ENCODE results near the gene FRAS1. TPM values are rescaled to one million over a fixed set of nuclear protein-coding genes. Genes with fewer than 3 reads are reported as not detected.
"Not testable (repeated sequence)": the region's sequence is repeated elsewhere in the genome, so short reads cannot be mapped to it uniquely, and the experiment has no call there.

FRAS1 gene
- total RNA-seq, 4 donors from 2014 or later: 3.1 to 11.4 (median 6.7) TPM

DNA sequence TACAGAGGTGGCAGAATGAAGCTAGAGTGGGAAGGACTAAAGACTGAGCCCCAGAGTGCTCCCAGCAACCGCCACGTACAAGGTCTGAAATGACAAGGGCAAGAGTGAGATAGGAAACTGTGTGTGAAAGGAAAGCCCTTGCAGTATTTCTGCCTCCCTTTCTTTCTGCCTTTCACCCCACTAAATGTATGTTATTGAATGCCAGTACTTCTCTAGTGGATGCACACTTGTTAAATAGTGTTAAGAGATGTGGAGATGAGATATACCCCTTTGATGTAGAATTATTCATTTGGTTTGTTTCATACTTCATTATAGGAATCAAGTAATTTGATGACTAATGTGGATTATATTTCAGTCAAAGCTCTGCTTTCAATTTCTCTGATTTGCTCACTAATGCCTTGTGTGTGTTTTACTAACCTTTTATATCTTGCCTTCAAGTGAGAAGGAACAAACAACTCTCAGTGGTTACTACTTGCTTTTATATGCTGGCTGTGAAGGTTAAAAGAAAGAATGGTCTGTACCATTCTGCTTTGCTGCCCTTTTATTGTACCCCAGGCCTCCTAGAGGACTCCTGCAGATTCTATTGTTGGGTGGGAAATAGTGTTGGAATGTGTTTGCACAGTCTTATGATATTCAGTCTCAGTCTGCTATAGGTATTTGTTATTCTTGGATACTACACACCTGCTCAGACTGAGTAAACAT is 486.5 kb downstream of the FRAS1 start:
- Histone ChIP-seq H3K27ac (no peak overlapping the region), H3K27me3 (no peaks in the 10 kb centered on the region), H3K4me3 (no peak overlapping the region), H3K9me3 (no peaks in the 10 kb centered on the region), H3K4me1 (no peaks in the 10 kb centered on the region), H3K36me3 (peaks cover 0 to 8% (median 0%) of the 10 kb centered on the region in 3 donors)
- TF ChIP-seq POLR2A (IDR thresholded peaks at IDR 0.05): no peak
- TF ChIP-seq, protein P1, sequence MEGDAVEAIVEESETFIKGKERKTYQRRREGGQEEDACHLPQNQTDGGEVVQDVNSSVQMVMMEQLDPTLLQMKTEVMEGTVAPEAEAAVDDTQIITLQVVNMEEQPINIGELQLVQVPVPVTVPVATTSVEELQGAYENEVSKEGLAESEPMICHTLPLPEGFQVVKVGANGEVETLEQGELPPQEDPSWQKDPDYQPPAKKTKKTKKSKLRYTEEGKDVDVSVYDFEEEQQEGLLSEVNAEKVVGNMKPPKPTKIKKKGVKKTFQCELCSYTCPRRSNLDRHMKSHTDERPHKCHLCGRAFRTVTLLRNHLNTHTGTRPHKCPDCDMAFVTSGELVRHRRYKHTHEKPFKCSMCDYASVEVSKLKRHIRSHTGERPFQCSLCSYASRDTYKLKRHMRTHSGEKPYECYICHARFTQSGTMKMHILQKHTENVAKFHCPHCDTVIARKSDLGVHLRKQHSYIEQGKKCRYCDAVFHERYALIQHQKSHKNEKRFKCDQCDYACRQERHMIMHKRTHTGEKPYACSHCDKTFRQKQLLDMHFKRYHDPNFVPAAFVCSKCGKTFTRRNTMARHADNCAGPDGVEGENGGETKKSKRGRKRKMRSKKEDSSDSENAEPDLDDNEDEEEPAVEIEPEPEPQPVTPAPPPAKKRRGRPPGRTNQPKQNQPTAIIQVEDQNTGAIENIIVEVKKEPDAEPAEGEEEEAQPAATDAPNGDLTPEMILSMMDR (IDR thresholded peaks at IDR 0.05): no peak
- no peak for DNase-seq
- WGBS, 2 donors: 87 to 92% methylated on average over 2 of the region's 2 CpGs
- intact Hi-C loops (cut with DNase I): no loop called here

DNA sequence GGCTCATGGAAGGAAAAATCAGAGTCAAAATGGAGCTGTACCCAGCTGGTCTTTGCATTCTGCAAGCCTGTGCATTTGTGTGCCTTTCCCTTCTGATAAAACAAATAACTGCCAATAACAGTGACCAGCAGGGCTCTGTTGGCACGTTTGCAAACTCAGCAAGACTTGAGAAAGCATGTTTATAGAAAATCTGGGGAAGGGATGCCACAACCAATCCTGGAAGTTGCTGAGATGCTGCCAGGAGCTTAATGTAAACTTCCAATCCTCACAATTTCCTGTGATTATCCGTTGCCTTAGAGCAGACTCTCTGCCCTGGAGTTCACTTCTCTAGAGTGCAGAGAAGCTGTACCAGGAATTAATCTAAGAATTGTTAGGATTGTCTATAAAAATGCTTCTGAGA is 487.6 kb downstream of the FRAS1 start:
- no peak overlapping the region for H3K27ac ChIP-seq
- H3K9me3 ChIP-seq: no peaks in the 10 kb centered on the region
- DNase-seq: no peak
- H3K27me3 ChIP-seq: no peaks in the 10 kb centered on the region
- no peaks in the 10 kb centered on the region for H3K4me1 ChIP-seq
- WGBS, 2 donors: 32 to 36% methylated on average over 2 of the region's 2 CpGs
- intact Hi-C loops (cut with DNase I): no loop called here
- TF ChIP-seq POLR2A (IDR thresholded peaks at IDR 0.05): no peak
- TF ChIP-seq, protein P1 (IDR thresholded peaks at IDR 0.05): no peak
- no peak overlapping the region for H3K4me3 ChIP-seq
- H3K36me3 ChIP-seq: peaks cover 0 to 8% (median 0%) of the 10 kb centered on the region in 3 donors

- no peak for TF ChIP-seq POLR2A (IDR thresholded peaks at IDR 0.05)
- TF ChIP-seq, protein P1 (IDR thresholded peaks at IDR 0.05): no peak
- intact Hi-C loops (cut with DNase I): no loop called here
- peaks cover 0 to 6% (median 0%) of the 10 kb centered on the region in 3 donors for H3K36me3 ChIP-seq
- H3K4me1 ChIP-seq: no peaks in the 10 kb centered on the region
- H3K9me3 ChIP-seq: no peaks in the 10 kb centered on the region
- H3K27me3 ChIP-seq: peaks cover 0 to 4% (median 0%) of the 10 kb centered on the region in 4 donors
- 60 to 79% methylated on average over 5 of the region's 5 CpGs for WGBS, 2 donors
- no peak for DNase-seq
- no peak overlapping the region for H3K27ac ChIP-seq
- H3K4me3 ChIP-seq: no peak overlapping the region
These were observed 488.4 kb downstream of the FRAS1 start for GRCh38 chr4:78545275-78546246.

GRCh38 chr4:78547899-78548298 is 490.8 kb downstream of the FRAS1 start:
- WGBS, 2 donors: no CpG with 5 or more reads among the region's 28 CpGs
- H3K4me3 ChIP-seq; H3K36me3 ChIP-seq; DNase-seq; H3K9me3 ChIP-seq; intact Hi-C loops (cut with DNase I); H3K27ac ChIP-seq: not testable (repeated sequence)
- Histone ChIP-seq H3K4me1 (peaks cover 0 to 19% (median under 1%) of the 10 kb centered on the region in 3 donors), H3K27me3 (peaks cover 0 to 21% (median 0%) of the 10 kb centered on the region in 4 donors)

DNA sequence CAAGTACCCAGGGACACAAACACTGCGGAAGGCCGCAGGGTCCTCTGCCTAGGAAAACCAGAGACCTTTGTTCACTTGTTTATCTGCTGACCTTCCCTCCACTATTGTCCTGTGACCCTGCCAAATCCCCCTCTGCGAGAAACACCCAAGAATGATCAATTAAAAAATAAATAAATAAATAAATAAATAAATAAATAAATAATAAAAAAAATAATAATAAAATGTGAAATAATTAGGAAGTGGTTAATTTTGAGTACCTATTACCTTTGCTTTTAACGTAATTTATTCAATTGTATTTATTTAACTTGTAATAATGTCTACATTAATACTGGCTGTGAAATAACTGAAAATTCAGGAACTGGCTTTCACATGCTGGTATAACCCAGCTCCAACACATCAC is 491.8 kb downstream of the FRAS1 start:
- H3K4me1 ChIP-seq: peaks cover 0 to 26% (median 6%) of the 10 kb centered on the region in 3 donors
- H3K4me3 ChIP-seq; intact Hi-C loops (cut with DNase I); H3K27ac ChIP-seq; DNase-seq; H3K36me3 ChIP-seq; H3K9me3 ChIP-seq: not testable (repeated sequence)
- peaks cover 0 to 21% (median 0%) of the 10 kb centered on the region in 4 donors for H3K27me3 ChIP-seq
- WGBS, 2 donors: 82 to 100% methylated on average over 1 to 2 of the region's 4 CpGs
